ENCODE measurements around the gene FUBP3. TPM values are rescaled to one million over a fixed set of nuclear protein-coding genes. Genes with fewer than 3 reads are reported as not detected.
A peak's percentile ranks its signal among the peaks of the same experiment; 100 is the strongest.

FUBP3 gene
- total RNA-seq, 2 experiments from 2014 or later = 36.4 to 38.5 TPM

DNA sequence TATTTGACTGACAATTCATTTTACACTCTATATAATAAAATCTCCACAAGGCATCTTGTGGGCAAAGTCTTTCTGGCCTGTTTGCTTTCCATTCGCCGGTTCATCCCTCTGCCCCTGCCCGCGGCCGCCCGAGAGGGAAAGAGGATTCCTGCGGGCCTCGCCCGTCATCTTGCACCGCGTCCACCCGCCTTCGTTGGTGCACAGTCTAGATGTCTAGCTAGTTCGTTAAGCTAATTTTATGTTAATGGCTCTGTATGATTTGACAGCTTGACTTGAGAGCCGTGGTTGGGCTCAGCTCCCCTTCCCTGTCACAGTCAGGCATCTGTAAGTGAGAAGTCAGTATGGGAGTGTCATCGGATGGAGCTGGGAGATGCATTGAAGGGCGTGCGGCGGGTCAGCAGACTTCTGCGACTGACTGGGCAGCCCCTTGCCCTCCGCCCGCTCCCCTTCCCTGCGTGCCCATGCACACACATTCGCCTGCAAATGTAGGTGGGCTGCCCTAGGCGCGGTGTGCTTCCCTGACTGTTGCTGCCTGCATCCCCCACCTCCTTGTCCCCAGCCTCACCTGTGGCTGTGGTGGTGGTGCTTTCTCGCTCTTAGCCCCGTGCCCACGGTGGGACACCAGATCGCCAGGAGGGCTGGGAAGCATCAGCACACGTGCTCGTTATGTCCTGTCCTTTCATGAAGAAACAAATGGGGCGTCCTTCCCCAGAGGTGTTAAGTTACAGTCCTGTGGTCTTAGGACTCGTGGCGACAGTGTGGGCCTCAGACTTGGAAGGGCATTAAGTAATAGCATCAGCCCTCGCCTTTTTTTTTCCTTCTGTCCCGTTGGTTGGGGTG lies 59.1 kb downstream of the FUBP3 start:
- DNase-seq (no peak), ATAC-seq (no peak)
- H3K4me1 Mint-ChIP-seq = no peaks in the 10 kb centered on the region
- ChIA-PET CTCF (interaction anchor here (1.9 kb wide), 1 partner anchor 44 kb away, joined by 4 read pairs; no protein-coding TSS in a partner anchor), POLR2A (no interaction called here)
- H3K9me3 Mint-ChIP-seq (ENCODE audit: low read depth) = no peaks in the 10 kb centered on the region
- intact Hi-C loops (cut with DNase I, micrococcal nuclease) = no loop called here
- H3K27ac Mint-ChIP-seq = no peak overlapping the region
- no peaks in the 10 kb centered on the region for H3K27me3 Mint-ChIP-seq
- H3K4me3 Mint-ChIP-seq = no peak overlapping the region
- peaks cover 27% of the 10 kb centered on the region for H3K36me3 Mint-ChIP-seq (ENCODE audit: low read depth)

DNA sequence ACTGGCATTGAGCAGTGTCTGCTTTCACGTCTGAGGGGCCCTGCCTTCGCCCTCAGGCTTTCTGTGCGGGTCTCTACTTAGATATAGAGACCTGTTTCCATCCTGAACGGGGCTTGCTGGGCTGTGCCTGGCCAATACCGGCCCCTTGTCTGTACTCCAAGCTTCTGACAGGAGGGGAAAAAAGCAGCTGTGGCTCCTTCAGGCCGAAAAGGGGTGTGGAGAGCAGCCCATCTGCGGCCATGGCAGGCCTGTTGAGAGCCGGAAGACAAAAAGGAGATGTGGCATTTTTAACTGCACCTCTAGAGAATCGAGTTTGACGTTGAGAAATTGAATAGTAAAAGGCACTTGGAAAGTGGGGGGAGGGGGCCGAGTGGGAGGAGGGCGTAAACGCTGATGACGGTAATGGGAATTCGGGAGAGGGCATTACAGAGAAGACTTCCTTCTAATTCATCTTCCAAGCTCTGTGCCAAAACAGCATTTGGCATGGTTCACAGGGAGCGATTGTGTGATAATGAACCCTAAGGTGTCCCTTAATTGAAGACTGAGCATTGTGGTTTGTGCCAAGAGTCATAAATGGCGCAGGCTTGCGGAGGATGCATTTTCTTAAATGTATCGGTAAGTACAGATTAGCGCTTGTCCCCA lies 59.9 kb downstream of the FUBP3 start:
- ChIA-PET CTCF (no interaction called here), POLR2A (no interaction called here)
- no peak overlapping the region for H3K4me3 Mint-ChIP-seq
- H3K9me3 Mint-ChIP-seq (ENCODE audit: low read depth) = no peaks in the 10 kb centered on the region
- H3K27ac Mint-ChIP-seq = no peak overlapping the region
- H3K4me1 Mint-ChIP-seq = no peaks in the 10 kb centered on the region
- no peak for DNase-seq
- intact Hi-C loops (cut with DNase I, micrococcal nuclease) = no loop called here
- no peak for ATAC-seq
- H3K27me3 Mint-ChIP-seq = no peaks in the 10 kb centered on the region
- peaks cover 27% of the 10 kb centered on the region for H3K36me3 Mint-ChIP-seq (ENCODE audit: low read depth)

GRCh38 chr9:130639866-130640555 lies 60.6 kb downstream of the FUBP3 start:
- intact Hi-C loops (cut with DNase I, micrococcal nuclease) = no loop called here
- no peaks in the 10 kb centered on the region for H3K9me3 Mint-ChIP-seq (ENCODE audit: low read depth)
- ATAC-seq (no peak), DNase-seq (no peak)
- H3K27me3 Mint-ChIP-seq = no peaks in the 10 kb centered on the region
- no peak overlapping the region for H3K27ac Mint-ChIP-seq
- peaks cover 23% of the 10 kb centered on the region for H3K36me3 Mint-ChIP-seq (ENCODE audit: low read depth)
- H3K4me1 Mint-ChIP-seq = no peaks in the 10 kb centered on the region
- H3K4me3 Mint-ChIP-seq = no peak overlapping the region
- ChIA-PET POLR2A (no interaction called here), CTCF (no interaction called here)

DNA sequence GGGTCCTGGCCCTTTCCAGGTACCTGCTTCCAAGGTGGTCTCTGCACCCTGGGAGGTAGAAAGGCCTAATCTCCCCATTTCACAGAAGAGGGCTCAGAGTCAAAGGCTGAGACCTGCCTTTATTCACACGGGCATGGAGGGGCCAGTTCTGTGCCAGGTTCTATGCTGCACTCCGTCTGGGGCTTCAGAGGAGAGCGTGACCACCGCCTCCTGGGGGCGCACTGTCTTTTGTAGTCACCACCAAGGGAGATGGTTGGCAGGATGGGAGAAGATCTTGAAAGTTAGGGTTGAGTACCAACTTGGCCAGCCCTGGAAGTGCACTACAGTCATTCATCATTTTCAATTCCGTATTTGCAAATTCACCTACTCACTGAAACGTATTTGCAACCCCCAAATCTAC lies 61.3 kb downstream of the FUBP3 start:
- no peak for ATAC-seq
- no peaks in the 10 kb centered on the region for H3K27me3 Mint-ChIP-seq
- H3K4me1 Mint-ChIP-seq = no peaks in the 10 kb centered on the region
- peaks cover under 1% of the 10 kb centered on the region for H3K9me3 Mint-ChIP-seq (ENCODE audit: low read depth)
- no peak overlapping the region for H3K27ac Mint-ChIP-seq
- intact Hi-C loops (cut with DNase I, micrococcal nuclease) = no loop called here
- H3K36me3 Mint-ChIP-seq (ENCODE audit: low read depth) = peaks cover 18% of the 10 kb centered on the region
- CTCF ChIA-PET = interaction anchor here (0.6 kb wide), 1 partner anchor 415 kb away, joined by 3 read pairs; no protein-coding TSS in a partner anchor
- H3K4me3 Mint-ChIP-seq = no peak overlapping the region
- POLR2A ChIA-PET = no interaction called here
- peak; percentile 17 for DNase-seq

- Mint-ChIP-seq H3K27me3 (peaks cover 3% of the 10 kb centered on the region), H3K4me1 (no peaks in the 10 kb centered on the region), H3K4me3 (no peak overlapping the region), H3K27ac (no peak overlapping the region), H3K9me3 (ENCODE audit: low read depth) (peaks cover 6% of the 10 kb centered on the region), H3K36me3 (ENCODE audit: low read depth) (peaks cover 6% of the 10 kb centered on the region)
- no peak for ATAC-seq
- ChIA-PET POLR2A (no interaction called here), CTCF (no interaction called here)
- DNase-seq = no peak
- intact Hi-C loops (cut with DNase I, micrococcal nuclease) = no loop called here
Observed at GRCh38 chr9:130642926-130643325, 63.5 kb downstream of the FUBP3 start.

GRCh38 chr9:130651221-130651620 lies 71.8 kb downstream of the FUBP3 start:
- DNase-seq = no peak
- Mint-ChIP-seq H3K36me3 (ENCODE audit: low read depth) (no peaks in the 10 kb centered on the region), H3K9me3 (ENCODE audit: low read depth) (peaks cover 2% of the 10 kb centered on the region), H3K4me1 (no peaks in the 10 kb centered on the region), H3K4me3 (no peak overlapping the region), H3K27me3 (peaks cover 18% of the 10 kb centered on the region), H3K27ac (no peak overlapping the region)
- CTCF ChIA-PET = no interaction called here
- ATAC-seq = no peak
- POLR2A ChIA-PET = no interaction called here
- intact Hi-C loops (cut with DNase I, micrococcal nuclease) = no loop called here

- Mint-ChIP-seq H3K4me3 (no peak overlapping the region), H3K27me3 (peaks cover 21% of the 10 kb centered on the region), H3K36me3 (ENCODE audit: low read depth) (no peaks in the 10 kb centered on the region), H3K4me1 (no peaks in the 10 kb centered on the region), H3K27ac (no peak overlapping the region), H3K9me3 (ENCODE audit: low read depth) (no peaks in the 10 kb centered on the region)
- ChIA-PET POLR2A (no interaction called here), CTCF (no interaction called here)
- DNase-seq (no peak), ATAC-seq (no peak)
- intact Hi-C loops (cut with DNase I, micrococcal nuclease) = no loop called here
Observed at GRCh38 chr9:130651752-130652151, 72.4 kb downstream of the FUBP3 start.

DNA sequence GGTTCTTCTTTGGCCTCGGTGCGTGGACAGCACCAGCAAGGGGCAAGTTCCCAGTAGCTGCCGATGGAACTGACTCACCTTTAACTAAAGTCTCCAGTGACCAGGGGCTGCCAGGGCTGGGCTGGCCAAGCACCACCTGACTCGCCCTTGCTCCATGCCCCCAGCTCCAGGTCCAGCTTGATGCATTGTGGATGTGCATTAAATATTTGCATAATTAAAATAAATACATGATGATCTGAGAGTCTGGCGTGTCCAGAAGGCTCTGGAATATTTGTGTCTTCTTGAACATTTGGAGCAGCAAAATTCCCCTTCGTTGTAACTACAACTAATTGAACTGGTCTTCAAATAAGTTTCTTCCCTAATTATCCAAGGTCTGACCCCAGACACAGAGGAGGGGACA lies 75.5 kb downstream of the FUBP3 start:
- H3K36me3 Mint-ChIP-seq (ENCODE audit: low read depth) = no peaks in the 10 kb centered on the region
- no peak overlapping the region for H3K27ac Mint-ChIP-seq
- H3K27me3 Mint-ChIP-seq = peaks cover 41% of the 10 kb centered on the region
- no peaks in the 10 kb centered on the region for H3K9me3 Mint-ChIP-seq (ENCODE audit: low read depth)
- H3K4me1 Mint-ChIP-seq = peaks cover 2% of the 10 kb centered on the region
- CTCF ChIA-PET = no interaction called here
- DNase-seq (no peak), ATAC-seq (no peak)
- POLR2A ChIA-PET = no interaction called here
- intact Hi-C loops (cut with DNase I, micrococcal nuclease) = no loop called here
- no peak overlapping the region for H3K4me3 Mint-ChIP-seq

- H3K27ac Mint-ChIP-seq = no peak overlapping the region
- no peaks in the 10 kb centered on the region for H3K9me3 Mint-ChIP-seq (ENCODE audit: low read depth)
- intact Hi-C loops (cut with DNase I, micrococcal nuclease) = no loop called here
- H3K36me3 Mint-ChIP-seq (ENCODE audit: low read depth) = no peaks in the 10 kb centered on the region
- POLR2A ChIA-PET = no interaction called here
- peaks cover 56% of the 10 kb centered on the region for H3K27me3 Mint-ChIP-seq
- H3K4me3 Mint-ChIP-seq = no peak overlapping the region
- CTCF ChIA-PET = no interaction called here
- peaks cover 15% of the 10 kb centered on the region for H3K4me1 Mint-ChIP-seq
- ATAC-seq = no peak
- no peak for DNase-seq
Observed at GRCh38 chr9:130658893-130659698, 79.7 kb downstream of the FUBP3 start.

DNA sequence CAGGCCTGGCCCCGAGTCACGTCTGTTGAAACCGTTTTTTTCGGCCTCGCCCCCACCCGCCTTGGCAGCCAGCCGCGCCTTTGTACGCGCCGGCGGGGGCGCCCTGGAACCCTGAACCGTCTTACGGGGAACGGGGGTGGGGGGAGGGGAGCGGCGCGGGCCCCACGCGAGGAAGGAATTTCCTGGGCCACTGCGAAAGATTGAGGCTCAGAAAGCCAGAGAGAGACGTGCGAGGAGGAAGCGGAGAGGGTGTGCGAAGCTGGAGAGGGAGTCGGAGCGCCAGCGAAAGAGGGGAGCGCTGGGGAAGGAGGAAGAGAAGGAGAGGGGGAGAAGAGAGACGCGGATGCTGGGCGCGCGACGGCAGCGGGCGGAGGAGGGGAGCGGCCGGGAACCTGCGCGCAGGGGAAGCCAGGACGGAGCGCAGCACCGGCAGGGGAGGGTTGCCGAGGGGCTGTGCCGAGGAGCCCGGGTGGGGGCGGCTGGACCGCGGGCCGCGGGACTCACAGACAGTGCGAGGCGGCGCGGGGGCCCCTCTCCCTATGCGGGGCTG lies 80.4 kb downstream of the FUBP3 start:
- no peaks in the 10 kb centered on the region for H3K9me3 Mint-ChIP-seq (ENCODE audit: low read depth)
- DNase-seq (peak; percentile 20), ATAC-seq (no peak)
- intact Hi-C loops (cut with DNase I, micrococcal nuclease) = loop anchor here in 1 of 2 experiments (5.0 kb wide), 1 partner anchor 1928 kb away; no protein-coding TSS in a partner anchor
- no peaks in the 10 kb centered on the region for H3K36me3 Mint-ChIP-seq (ENCODE audit: low read depth)
- H3K4me3 Mint-ChIP-seq = no peak overlapping the region
- H3K4me1 Mint-ChIP-seq = peaks cover 17% of the 10 kb centered on the region
- peaks cover 61% of the 10 kb centered on the region for H3K27me3 Mint-ChIP-seq
- ChIA-PET POLR2A (no interaction called here), CTCF (no interaction called here)
- no peak overlapping the region for H3K27ac Mint-ChIP-seq

DNA sequence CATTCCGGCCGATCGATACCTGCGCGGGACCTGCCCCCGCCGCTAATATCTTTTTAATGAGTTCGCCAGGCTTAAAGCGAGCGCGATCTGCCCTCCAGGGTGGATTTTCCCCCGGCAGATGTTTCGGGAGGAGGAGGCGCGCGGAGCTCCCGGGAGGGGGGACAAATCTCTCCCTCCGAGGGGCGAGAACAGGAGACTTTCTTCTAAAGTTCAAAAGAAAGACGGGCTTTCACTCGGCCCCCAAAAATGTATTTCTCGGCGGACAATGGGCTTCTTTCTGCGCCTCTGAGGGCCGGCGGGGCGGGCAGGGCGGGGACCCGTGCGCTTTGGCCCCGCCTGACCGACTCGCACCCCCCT lies 80.9 kb downstream of the FUBP3 start:
- no peak overlapping the region for H3K4me3 Mint-ChIP-seq
- no peak for DNase-seq
- H3K27ac Mint-ChIP-seq = no peak overlapping the region
- ChIA-PET POLR2A (no interaction called here), CTCF (no interaction called here)
- H3K4me1 Mint-ChIP-seq = peaks cover 18% of the 10 kb centered on the region
- H3K36me3 Mint-ChIP-seq (ENCODE audit: low read depth) = no peaks in the 10 kb centered on the region
- H3K9me3 Mint-ChIP-seq (ENCODE audit: low read depth) = no peaks in the 10 kb centered on the region
- peaks cover 62% of the 10 kb centered on the region for H3K27me3 Mint-ChIP-seq
- ATAC-seq = no peak
- intact Hi-C loops (cut with DNase I, micrococcal nuclease) = loop anchor here in 1 of 2 experiments (5.0 kb wide), 1 partner anchor 1927 kb away; no protein-coding TSS in a partner anchor
